Measurements from ENCODE around the gene CALML6.

The CALML6 gene

GRCh38 chr1:1875932-1876331 lies 39.1 kb upstream of the CALML6 start:
- no peaks in the 10 kb centered on the region for H3K9me3 ChIP-seq (replicated peaks; ENCODE audit: insufficient read depth, low read length)
- no peaks in the 10 kb centered on the region for H3K27me3 ChIP-seq (replicated peaks; ENCODE audit: insufficient read depth, low read length)
- no peak overlapping the region for H3K4me3 ChIP-seq (ENCODE audit: low read length)
- peaks cover 29% of the 10 kb centered on the region for H4K20me1 ChIP-seq (ENCODE audit: insufficient read depth, low read length)
- DNase-seq: no peak
- no peak for TF ChIP-seq CTCF (IDR thresholded peaks at IDR 0.05; ENCODE audit: low read length)
- no peak for TF ChIP-seq EZH2phosphoT487 (IDR thresholded peaks at IDR 0.05; ENCODE audit: low read length)
- TF ChIP-seq EZH2 (optimal IDR thresholded peaks at IDR 0.05; ENCODE audit: low read depth, low read length): no peak
- H3K9ac ChIP-seq (ENCODE audit: low read length): no peak overlapping the region
- H3F3A ChIP-seq (ENCODE audit: insufficient read depth, low read length): no peaks in the 10 kb centered on the region
- no peak overlapping the region for H3K4me2 ChIP-seq (ENCODE audit: low read depth, low read length)
- peaks cover 4% of the 10 kb centered on the region for H3K36me3 ChIP-seq (replicated peaks; ENCODE audit: insufficient read depth, low read length)
- no peaks in the 10 kb centered on the region for H3K9me2 ChIP-seq (replicated peaks; ENCODE audit: insufficient read depth, low read length)
- no peak overlapping the region for H3K27ac ChIP-seq (ENCODE audit: low read length)
- no peaks in the 10 kb centered on the region for H3K4me1 ChIP-seq (ENCODE audit: low read length)
- H2AFZ ChIP-seq (ENCODE audit: low read length): no peak overlapping the region
- peaks cover 96% of the 10 kb centered on the region for H3K79me2 ChIP-seq (ENCODE audit: low read length)

- H3K27ac ChIP-seq (ENCODE audit: low read length): no peak overlapping the region
- DNase-seq: no peak
Observed at GRCh38 chr1:1876335-1876930, 38.6 kb upstream of the CALML6 start.

GRCh38 chr1:1877865-1878436 lies 37.1 kb upstream of the CALML6 start:
- no peak for DNase-seq
- no peak overlapping the region for H3K4me2 ChIP-seq (ENCODE audit: low read depth, low read length)
- H4K20me1 ChIP-seq (ENCODE audit: insufficient read depth, low read length): peaks cover 28% of the 10 kb centered on the region
- no peaks in the 10 kb centered on the region for H3K4me1 ChIP-seq (ENCODE audit: low read length)
- no peaks in the 10 kb centered on the region for H3F3A ChIP-seq (ENCODE audit: insufficient read depth, low read length)
- no peaks in the 10 kb centered on the region for H3K27me3 ChIP-seq (replicated peaks; ENCODE audit: insufficient read depth, low read length)
- H3K9me2 ChIP-seq (replicated peaks; ENCODE audit: insufficient read depth, low read length): no peaks in the 10 kb centered on the region
- H3K9me3 ChIP-seq (replicated peaks; ENCODE audit: insufficient read depth, low read length): no peaks in the 10 kb centered on the region
- H3K27ac ChIP-seq (ENCODE audit: low read length): no peak overlapping the region
- H3K79me2 ChIP-seq (ENCODE audit: low read length): peaks cover 96% of the 10 kb centered on the region
- H3K9ac ChIP-seq (ENCODE audit: low read length): no peak overlapping the region
- TF ChIP-seq EZH2phosphoT487 (IDR thresholded peaks at IDR 0.05; ENCODE audit: low read length): no peak
- TF ChIP-seq CTCF (IDR thresholded peaks at IDR 0.05; ENCODE audit: low read length): no peak
- no peak for TF ChIP-seq EZH2 (optimal IDR thresholded peaks at IDR 0.05; ENCODE audit: low read depth, low read length)
- H2AFZ ChIP-seq (ENCODE audit: low read length): no peak overlapping the region
- H3K4me3 ChIP-seq (ENCODE audit: low read length): no peak overlapping the region
- H3K36me3 ChIP-seq (replicated peaks; ENCODE audit: insufficient read depth, low read length): peaks cover 4% of the 10 kb centered on the region

More at GRCh38 chr1:1876335-1876930, 38.6 kb upstream of the CALML6 start:
- H3K79me2 ChIP-seq (ENCODE audit: low read length): peaks cover 96% of the 10 kb centered on the region
- no peaks in the 10 kb centered on the region for H3K9me3 ChIP-seq (replicated peaks; ENCODE audit: insufficient read depth, low read length)
- H3F3A ChIP-seq (ENCODE audit: insufficient read depth, low read length): no peaks in the 10 kb centered on the region
- H3K4me3 ChIP-seq (ENCODE audit: low read length): no peak overlapping the region
- H4K20me1 ChIP-seq (ENCODE audit: insufficient read depth, low read length): peaks cover 28% of the 10 kb centered on the region
- H3K4me2 ChIP-seq (ENCODE audit: low read depth, low read length): no peak overlapping the region
- no peak overlapping the region for H2AFZ ChIP-seq (ENCODE audit: low read length)
- H3K9ac ChIP-seq (ENCODE audit: low read length): no peak overlapping the region
- no peaks in the 10 kb centered on the region for H3K4me1 ChIP-seq (ENCODE audit: low read length)
- H3K27me3 ChIP-seq (replicated peaks; ENCODE audit: insufficient read depth, low read length): no peaks in the 10 kb centered on the region
- H3K36me3 ChIP-seq (replicated peaks; ENCODE audit: insufficient read depth, low read length): peaks cover 4% of the 10 kb centered on the region
- H3K9me2 ChIP-seq (replicated peaks; ENCODE audit: insufficient read depth, low read length): no peaks in the 10 kb centered on the region
- TF ChIP-seq CTCF (IDR thresholded peaks at IDR 0.05; ENCODE audit: low read length) (no peak), EZH2phosphoT487 (IDR thresholded peaks at IDR 0.05; ENCODE audit: low read length) (no peak), EZH2 (optimal IDR thresholded peaks at IDR 0.05; ENCODE audit: low read depth, low read length) (no peak)

All from MM.1S (cell line).